Prostate gland (tissue), 2 donors: ENCODE data around the gene ZNF169.
"Not testable (repeated sequence)": the region's sequence is repeated elsewhere in the genome, so short reads cannot be mapped to it uniquely, and the experiment has no call there.

Experiments
- CTCF ChIP-seq, 4 experiments: fragments of 200-600 bp in 2 of 4; fragments of 450-650 bp in 2 of 4; sonication (generic) in 2 of 4; IDR thresholded peaks; 1 replicate in 3 of 4; 2 replicates in 1 of 4; pipeline ENCODE4 v1.5.1; 2016 to 2019; ENCODE audit warnings: antibody characterized with exemption in 4 of 4, mild to moderate bottlenecking in 2 of 4, moderate library complexity in 2 of 4
- POLR2AphosphoS5 ChIP-seq: sonication (generic); formaldehyde crosslinking; IDR thresholded peaks from one replicate; pipeline ENCODE4 v1.6.1; 2017; ENCODE audit warnings: antibody characterized with exemption

DNA sequence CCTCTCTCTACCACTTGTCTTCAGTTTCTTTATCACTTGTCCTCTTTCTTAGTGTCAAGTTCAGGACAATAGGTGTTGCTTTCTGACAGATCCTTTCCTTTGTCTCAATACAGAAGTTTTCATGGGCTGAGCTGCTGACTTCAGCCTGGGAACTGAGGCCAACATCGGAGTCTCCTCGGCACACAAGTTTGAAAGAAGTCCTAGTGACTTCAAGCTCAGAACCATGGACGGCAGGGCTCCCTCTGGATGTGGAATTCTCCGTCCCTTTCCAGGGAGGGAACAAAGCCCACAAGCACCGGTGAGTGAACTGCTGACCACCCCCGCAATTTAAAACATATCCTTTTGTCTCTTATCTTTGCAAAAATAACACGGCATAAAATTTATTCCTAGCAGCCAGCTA, 79.6 kb downstream of the ZNF169 start:
- TF ChIP-seq CTCF (IDR thresholded peaks at IDR 0.05); POLR2AphosphoS5: not testable (repeated sequence)
